Measurements from ENCODE around the gene ALK.

The ALK gene

DNA sequence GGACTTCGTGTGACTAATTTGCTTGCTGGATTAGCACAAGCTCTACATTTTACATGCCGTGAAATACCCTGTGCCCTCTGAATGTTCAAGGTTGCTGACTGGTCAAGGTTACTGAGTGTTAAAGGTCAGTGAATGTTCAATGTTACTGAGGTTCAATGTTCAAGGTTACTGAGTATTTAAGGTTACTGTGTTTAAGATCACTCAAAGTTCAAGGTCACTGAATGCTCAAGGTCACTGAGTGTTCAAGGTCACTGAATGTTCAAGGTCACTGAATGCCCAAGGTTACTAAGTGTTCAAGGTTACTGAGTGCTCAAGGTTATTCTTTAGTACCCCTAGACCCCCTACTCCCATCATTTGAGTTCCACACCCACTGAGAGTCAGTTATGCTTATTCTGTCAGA is 528.6 kb downstream of the ALK start:
- peaks cover 4% of the 10 kb centered on the region for H3K4me1 ChIP-seq (ENCODE audit: control insufficient read depth, insufficient read depth, low read length)
- H3K9me3 ChIP-seq (ENCODE audit: control insufficient read depth, low read length), result no peaks in the 10 kb centered on the region
- H3K36me3 ChIP-seq (ENCODE audit: control insufficient read depth, insufficient read depth, low read length), result no peaks in the 10 kb centered on the region
- H3K27ac ChIP-seq (ENCODE audit: insufficient read depth, low read depth, low read length, poor library complexity, severe bottlenecking), result no peak overlapping the region
- no peak overlapping the region for H3K4me3 ChIP-seq (ENCODE audit: insufficient read depth, low read depth, low read length)
- 95 to 98% methylated on average over 2 of the region's 2 CpGs for WGBS, 2 experiments
- H3K27me3 ChIP-seq (ENCODE audit: control insufficient read depth, insufficient read depth, low read length, poor library complexity, severe bottlenecking), result no peaks in the 10 kb centered on the region

- H3K36me3 ChIP-seq (ENCODE audit: control insufficient read depth, insufficient read depth, low read length), result no peaks in the 10 kb centered on the region
- H3K4me3 ChIP-seq (ENCODE audit: insufficient read depth, low read depth, low read length), result no peak overlapping the region
- H3K27me3 ChIP-seq (ENCODE audit: control insufficient read depth, insufficient read depth, low read length, poor library complexity, severe bottlenecking), result no peaks in the 10 kb centered on the region
- WGBS, 2 experiments, result 91 to 93% methylated on average over 7 of the region's 7 CpGs
- no peak overlapping the region for H3K27ac ChIP-seq (ENCODE audit: insufficient read depth, low read depth, low read length, poor library complexity, severe bottlenecking)
- peaks cover 3% of the 10 kb centered on the region for H3K4me1 ChIP-seq (ENCODE audit: control insufficient read depth, insufficient read depth, low read length)
- H3K9me3 ChIP-seq (ENCODE audit: control insufficient read depth, low read length), result no peaks in the 10 kb centered on the region
These were observed 531.2 kb downstream of the ALK start for GRCh38 chr2:29390136-29390535.

- H3K4me1 ChIP-seq (ENCODE audit: control insufficient read depth, insufficient read depth, low read length), result no peaks in the 10 kb centered on the region
- H3K9me3 ChIP-seq (ENCODE audit: control insufficient read depth, low read length), result no peaks in the 10 kb centered on the region
- H3K36me3 ChIP-seq (ENCODE audit: control insufficient read depth, insufficient read depth, low read length), result no peaks in the 10 kb centered on the region
- WGBS, 2 experiments, result 87 to 88% methylated on average over 7 of the region's 7 CpGs
- no peak overlapping the region for H3K4me3 ChIP-seq (ENCODE audit: insufficient read depth, low read depth, low read length)
- H3K27me3 ChIP-seq (ENCODE audit: control insufficient read depth, insufficient read depth, low read length, poor library complexity, severe bottlenecking), result no peaks in the 10 kb centered on the region
- no peak overlapping the region for H3K27ac ChIP-seq (ENCODE audit: insufficient read depth, low read depth, low read length, poor library complexity, severe bottlenecking)
These were observed 531.7 kb downstream of the ALK start for GRCh38 chr2:29389686-29390085.

GRCh38 chr2:29388071-29388470 is 533.3 kb downstream of the ALK start:
- WGBS, 2 experiments, result 96 to 97% methylated on average over 2 of the region's 2 CpGs
- Histone ChIP-seq H3K4me1 (ENCODE audit: control insufficient read depth, insufficient read depth, low read length) (no peaks in the 10 kb centered on the region), H3K36me3 (ENCODE audit: control insufficient read depth, insufficient read depth, low read length) (no peaks in the 10 kb centered on the region), H3K27me3 (ENCODE audit: control insufficient read depth, insufficient read depth, low read length, poor library complexity, severe bottlenecking) (no peaks in the 10 kb centered on the region), H3K9me3 (ENCODE audit: control insufficient read depth, low read length) (no peaks in the 10 kb centered on the region), H3K4me3 (ENCODE audit: insufficient read depth, low read depth, low read length) (no peak overlapping the region), H3K27ac (ENCODE audit: insufficient read depth, low read depth, low read length, poor library complexity, severe bottlenecking) (no peak overlapping the region)

DNA sequence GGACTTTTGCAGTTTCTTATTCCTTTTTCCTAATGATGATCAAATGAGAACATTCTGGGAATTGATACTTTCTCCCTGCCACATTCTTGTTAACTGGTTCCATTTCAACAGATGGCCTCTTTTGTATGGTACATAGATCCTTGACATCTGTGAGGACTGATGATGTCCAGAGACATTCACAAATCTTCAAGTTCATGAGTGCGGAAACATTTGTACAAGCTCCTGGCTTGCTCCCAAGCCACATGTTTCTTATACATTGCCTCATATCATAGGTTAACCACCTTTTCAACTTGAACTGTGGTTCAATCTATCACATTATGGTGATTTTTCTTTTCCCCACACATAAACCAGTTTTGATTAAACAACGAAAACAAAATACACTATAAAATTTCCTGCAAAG is 538.9 kb downstream of the ALK start:
- 91 to 94% methylated on average over 2 of the region's 2 CpGs for WGBS, 2 experiments

GRCh38 chr2:29377788-29378187 is 543.6 kb downstream of the ALK start:
- H3K9me3 ChIP-seq (ENCODE audit: control insufficient read depth, low read length), result no peaks in the 10 kb centered on the region

More for the DNA sequence above, 538.9 kb downstream of the ALK start:
- Histone ChIP-seq H3K36me3 (ENCODE audit: control insufficient read depth, insufficient read depth, low read length) (no peaks in the 10 kb centered on the region), H3K4me1 (ENCODE audit: control insufficient read depth, insufficient read depth, low read length) (no peaks in the 10 kb centered on the region), H3K9me3 (ENCODE audit: control insufficient read depth, low read length) (no peaks in the 10 kb centered on the region), H3K27me3 (ENCODE audit: control insufficient read depth, insufficient read depth, low read length, poor library complexity, severe bottlenecking) (no peaks in the 10 kb centered on the region), H3K27ac (ENCODE audit: insufficient read depth, low read depth, low read length, poor library complexity, severe bottlenecking) (no peak overlapping the region), H3K4me3 (ENCODE audit: insufficient read depth, low read depth, low read length) (no peak overlapping the region)

GRCh38 chr2:29376541-29376940 is 544.8 kb downstream of the ALK start:
- Histone ChIP-seq H3K4me3 (ENCODE audit: insufficient read depth, low read depth, low read length) (no peak overlapping the region), H3K27ac (ENCODE audit: insufficient read depth, low read depth, low read length, poor library complexity, severe bottlenecking) (no peak overlapping the region), H3K9me3 (ENCODE audit: control insufficient read depth, low read length) (no peaks in the 10 kb centered on the region), H3K4me1 (ENCODE audit: control insufficient read depth, insufficient read depth, low read length) (peaks cover 12% of the 10 kb centered on the region), H3K27me3 (ENCODE audit: control insufficient read depth, insufficient read depth, low read length, poor library complexity, severe bottlenecking) (no peaks in the 10 kb centered on the region), H3K36me3 (ENCODE audit: control insufficient read depth, insufficient read depth, low read length) (no peaks in the 10 kb centered on the region)
- 86 to 88% methylated on average over 2 of the region's 2 CpGs for WGBS, 2 experiments

More at GRCh38 chr2:29377788-29378187, 543.6 kb downstream of the ALK start:
- 88 to 94% methylated on average over 1 of the region's 1 CpG for WGBS, 2 experiments
- H3K4me3 ChIP-seq (ENCODE audit: insufficient read depth, low read depth, low read length), result no peak overlapping the region
- no peak overlapping the region for H3K27ac ChIP-seq (ENCODE audit: insufficient read depth, low read depth, low read length, poor library complexity, severe bottlenecking)
- no peaks in the 10 kb centered on the region for H3K27me3 ChIP-seq (ENCODE audit: control insufficient read depth, insufficient read depth, low read length, poor library complexity, severe bottlenecking)
- no peaks in the 10 kb centered on the region for H3K36me3 ChIP-seq (ENCODE audit: control insufficient read depth, insufficient read depth, low read length)
- peaks cover 12% of the 10 kb centered on the region for H3K4me1 ChIP-seq (ENCODE audit: control insufficient read depth, insufficient read depth, low read length)

DNA sequence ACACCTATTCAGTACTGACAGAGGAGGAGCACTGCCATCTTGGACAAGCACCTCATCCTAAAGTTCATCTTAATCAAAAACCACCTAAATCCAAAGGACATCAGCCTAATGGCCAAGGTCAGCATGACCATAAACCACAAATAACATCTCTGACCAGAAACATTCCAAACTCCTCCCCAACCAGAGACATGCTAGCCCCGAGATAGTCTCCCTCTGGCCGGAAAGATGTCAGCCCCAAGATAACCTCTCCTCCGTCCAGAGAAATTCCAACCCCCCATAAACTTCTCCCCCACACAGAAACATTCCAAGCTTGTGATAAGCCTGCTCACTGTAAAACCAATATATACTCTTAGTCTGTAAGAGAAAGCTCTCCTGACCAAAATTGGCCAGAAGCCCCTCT is 545.5 kb downstream of the ALK start:
- no peak overlapping the region for H3K4me3 ChIP-seq (ENCODE audit: insufficient read depth, low read depth, low read length)
- H3K36me3 ChIP-seq (ENCODE audit: control insufficient read depth, insufficient read depth, low read length), result no peaks in the 10 kb centered on the region
- H3K27ac ChIP-seq (ENCODE audit: insufficient read depth, low read depth, low read length, poor library complexity, severe bottlenecking), result no peak overlapping the region
- no peaks in the 10 kb centered on the region for H3K27me3 ChIP-seq (ENCODE audit: control insufficient read depth, insufficient read depth, low read length, poor library complexity, severe bottlenecking)
- H3K4me1 ChIP-seq (ENCODE audit: control insufficient read depth, insufficient read depth, low read length), result peaks cover 12% of the 10 kb centered on the region
- H3K9me3 ChIP-seq (ENCODE audit: control insufficient read depth, low read length), result no peaks in the 10 kb centered on the region
- 95 to 98% methylated on average over 3 of the region's 3 CpGs for WGBS, 2 experiments

GRCh38 chr2:29374823-29375222 is 546.6 kb downstream of the ALK start:
- Histone ChIP-seq H3K27me3 (ENCODE audit: control insufficient read depth, insufficient read depth, low read length, poor library complexity, severe bottlenecking) (no peaks in the 10 kb centered on the region), H3K4me3 (ENCODE audit: insufficient read depth, low read depth, low read length) (no peak overlapping the region), H3K4me1 (ENCODE audit: control insufficient read depth, insufficient read depth, low read length) (peaks cover 12% of the 10 kb centered on the region), H3K9me3 (ENCODE audit: control insufficient read depth, low read length) (no peaks in the 10 kb centered on the region), H3K36me3 (ENCODE audit: control insufficient read depth, insufficient read depth, low read length) (no peaks in the 10 kb centered on the region), H3K27ac (ENCODE audit: insufficient read depth, low read depth, low read length, poor library complexity, severe bottlenecking) (no peak overlapping the region)
- 73 to 75% methylated on average over 5 of the region's 5 CpGs for WGBS, 2 experiments

- Histone ChIP-seq H3K4me1 (ENCODE audit: control insufficient read depth, insufficient read depth, low read length) (peaks cover 12% of the 10 kb centered on the region), H3K9me3 (ENCODE audit: control insufficient read depth, low read length) (no peaks in the 10 kb centered on the region), H3K27ac (ENCODE audit: insufficient read depth, low read depth, low read length, poor library complexity, severe bottlenecking) (no peak overlapping the region), H3K27me3 (ENCODE audit: control insufficient read depth, insufficient read depth, low read length, poor library complexity, severe bottlenecking) (no peaks in the 10 kb centered on the region), H3K4me3 (ENCODE audit: insufficient read depth, low read depth, low read length) (no peak overlapping the region), H3K36me3 (ENCODE audit: control insufficient read depth, insufficient read depth, low read length) (no peaks in the 10 kb centered on the region)
- WGBS, 2 experiments, result 96 to 99% methylated on average over 2 of the region's 3 CpGs
These were observed 547.5 kb downstream of the ALK start for GRCh38 chr2:29373870-29374269.

DNA sequence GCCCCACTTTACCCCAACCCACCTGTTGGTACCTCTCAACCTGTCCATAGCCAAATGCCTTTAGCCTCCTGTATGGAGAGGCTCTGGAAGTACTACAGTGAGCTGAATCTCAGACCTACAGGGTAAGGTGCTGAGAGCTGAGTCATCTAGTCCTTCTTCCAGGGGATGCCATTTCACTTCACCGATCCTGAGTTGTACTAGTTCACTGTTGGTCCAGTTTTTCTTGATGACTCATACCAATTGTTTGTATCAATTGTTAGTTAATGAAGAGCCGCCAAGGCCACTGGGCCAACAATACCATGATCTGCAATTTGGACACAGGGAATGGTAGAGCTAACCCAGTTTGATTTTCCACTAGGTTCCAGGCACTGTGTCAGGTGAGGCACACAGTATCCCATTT is 549.2 kb downstream of the ALK start:
- Histone ChIP-seq H3K27me3 (ENCODE audit: control insufficient read depth, insufficient read depth, low read length, poor library complexity, severe bottlenecking) (no peaks in the 10 kb centered on the region), H3K27ac (ENCODE audit: insufficient read depth, low read depth, low read length, poor library complexity, severe bottlenecking) (no peak overlapping the region), H3K4me1 (ENCODE audit: control insufficient read depth, insufficient read depth, low read length) (peaks cover 12% of the 10 kb centered on the region), H3K9me3 (ENCODE audit: control insufficient read depth, low read length) (no peaks in the 10 kb centered on the region), H3K36me3 (ENCODE audit: control insufficient read depth, insufficient read depth, low read length) (no peaks in the 10 kb centered on the region), H3K4me3 (ENCODE audit: insufficient read depth, low read depth, low read length) (no peak overlapping the region)
- WGBS, 2 experiments, result 94% methylated on average over 2 of the region's 2 CpGs

All from ectodermal cell (in vitro differentiated cells).